HCT116 (cell line): ENCODE data around the gene PRKG1. TPM values are rescaled to one million over a fixed set of nuclear protein-coding genes. Genes with fewer than 3 reads are reported as not detected.

Experiments
- ATAC-seq: fragments of 200-7000 bp; cut with Tn5 transposase; 2 replicates; pipeline ENCODE4 v1.9.1; 2020; ENCODE audit warnings: mild to moderate bottlenecking, moderate library complexity
- BruUV-seq: library from RNA; stranded (reverse); fragments of 400-500 nt; replicated peaks from 2 replicates; lab custom pipeline; 2021; lab: Mats Ljungman, UMichigan
- CTCF ChIA-PET: fragments of 300-600 bp; sonication (Branson Sonifier 250); formaldehyde crosslinking; loops from one replicate; lab custom pipeline; 2021; ENCODE audit warnings: antibody characterized with exemption; lab: Charles Lee
- POLR2A ChIA-PET: fragments of 300-600, 350-600 bp; sonication (Branson Sonifier 250); formaldehyde crosslinking; loops from one replicate; lab custom pipeline; 2021; ENCODE audit warnings: antibody characterized with exemption; lab: Charles Lee
- RAD21 ChIA-PET, 2 experiments: fragments of 300-600 bp; sonication (Branson Sonifier 250); formaldehyde crosslinking; loops; one replicate each; lab custom pipeline; 2023; ENCODE audit warnings: low total read pairs in 2 of 2; ENCODE audit not compliant: uncharacterized antibody in 2 of 2, unreplicated experiment in 2 of 2, low non-redundant PET in 1 of 2; lab: Charles Lee
- DNase-seq: peaks from one replicate; pipeline ENCODE4 v3.0.0-alpha.2; 2010; ENCODE audit warnings: low read depth, low spot score
- H2AFZ ChIP-seq: fragments of 200-600 bp; shearing (Covaris generic), sonication (generic); 2 replicates; pipeline ENCODE4 v1.6.1; 2017; ENCODE audit warnings: low read depth, mixed run types, mixed read lengths, antibody characterized with exemption, low read length; ENCODE audit not compliant: poor library complexity, severe bottlenecking
- H3K27ac ChIP-seq: 2 replicates; pipeline ENCODE4 v1.5.1; 2012; ENCODE audit warnings: low read depth, low read length
- H3K27me3 ChIP-seq: fragments of 200-600 bp; sonication (generic); 2 replicates; pipeline ENCODE4 v1.6.1; 2016; ENCODE audit warnings: mixed run types, low read length, mixed read lengths; ENCODE audit not compliant: insufficient read depth
- H3K36me3 ChIP-seq, 2 experiments: fragments of 200-500 bp in 1 of 2; fragments of 200-600 bp in 1 of 2; sonication (Bioruptor generic) in 1 of 2; sonication (generic) in 1 of 2; 2 replicates each; pipeline versions ENCODE4 v1.5.1 to v1.6.1; 2014 to 2016; ENCODE audit warnings: low read length in 2 of 2, inconsistent platforms in 1 of 2, mixed read lengths in 1 of 2, mixed run types in 1 of 2; ENCODE audit not compliant: insufficient read depth in 2 of 2, control insufficient read depth in 1 of 2
- H3K4me1 ChIP-seq, 2 experiments: fragments of 200-600 bp in 1 of 2; sonication (generic) in 1 of 2; 2 replicates each; pipeline versions ENCODE4 v1.5.1 to v1.6.1; 2012 to 2017; ENCODE audit warnings: low read length in 2 of 2, inconsistent platforms in 1 of 2, mild to moderate bottlenecking in 1 of 2, mixed read lengths in 1 of 2, mixed run types in 1 of 2, moderate library complexity in 1 of 2; ENCODE audit not compliant: insufficient read depth in 2 of 2, control insufficient read depth in 1 of 2
- H3K4me2 ChIP-seq: fragments of 200-600 bp; sonication (generic); 2 replicates; pipeline ENCODE4 v1.6.1; 2017; ENCODE audit warnings: mixed run types, low read length, mixed read lengths
- H3K4me3 ChIP-seq, 2 experiments: fragments of 200-600 bp in 1 of 2; sonication (generic) in 1 of 2; replicated peaks in 1 of 2; 2 replicates each; pipeline ENCODE4 v1.5.1; 2011 to 2016; ENCODE audit warnings: low read length in 2 of 2, control low read depth in 1 of 2, low read depth in 1 of 2, mild to moderate bottlenecking in 1 of 2, mixed read lengths in 1 of 2, mixed run types in 1 of 2
- H3K79me2 ChIP-seq: fragments of 200-600 bp; sonication (generic); 2 replicates; pipeline ENCODE4 v1.6.1; 2017; ENCODE audit warnings: mild to moderate bottlenecking, mixed run types, low read length, moderate library complexity, mixed read lengths; ENCODE audit not compliant: insufficient read depth
- H3K9ac ChIP-seq: fragments of 200-600 bp; sonication (generic); 2 replicates; pipeline ENCODE4 v1.6.1; 2016; ENCODE audit warnings: low read length, mixed read lengths
- H3K9me2 ChIP-seq: fragments of 200-600 bp; sonication (generic), shearing (Covaris generic); 2 replicates; pipeline ENCODE4 v1.6.1; 2017; ENCODE audit warnings: mixed run types, mild to moderate bottlenecking, moderate library complexity; ENCODE audit not compliant: insufficient read depth
- H3K9me3 ChIP-seq, 2 experiments: fragments of 200-500 bp in 1 of 2; fragments of 200-600 bp in 1 of 2; sonication (Bioruptor generic) in 1 of 2; sonication (generic) in 1 of 2; 2 replicates each; pipeline ENCODE4 v1.6.1; 2014 to 2017; ENCODE audit warnings: low read length in 2 of 2, mixed read lengths in 2 of 2, inconsistent platforms in 1 of 2, low read depth in 1 of 2, mild to moderate bottlenecking in 1 of 2, mixed run types in 1 of 2, moderate library complexity in 1 of 2; ENCODE audit not compliant: control insufficient read depth in 1 of 2, insufficient read depth in 1 of 2
- H4K20me1 ChIP-seq: fragments of 200-600 bp; sonication (generic), shearing (Covaris generic); 2 replicates; pipeline ENCODE4 v1.6.1; 2017; ENCODE audit warnings: mixed run types, mild to moderate bottlenecking, moderate library complexity; ENCODE audit not compliant: insufficient read depth
- CBX3 ChIP-seq: IDR thresholded peaks from 2 replicates; pipeline ENCODE4 v1.6.1; 2012; ENCODE audit warnings: low read depth
- CEBPB ChIP-seq: IDR thresholded peaks from 2 replicates; pipeline ENCODE4 v1.6.1; 2012; ENCODE audit warnings: low read depth
- ELF1 ChIP-seq: IDR thresholded peaks from 2 replicates; pipeline ENCODE4 v1.6.1; 2012; ENCODE audit warnings: low read depth, borderline replicate concordance
- EZH2 ChIP-seq: fragments of 200-600 bp; sonication (generic); IDR thresholded peaks from 2 replicates; pipeline ENCODE4 v1.6.1; 2017; ENCODE audit warnings: antibody characterized with exemption, mixed run types
- EZH2phosphoT487 ChIP-seq: fragments of 200-600 bp; IDR thresholded peaks from 2 replicates; pipeline ENCODE4 v1.6.1; 2018; ENCODE audit warnings: antibody characterized with exemption, borderline replicate concordance
- FOSL1 ChIP-seq: IDR thresholded peaks from 2 replicates; pipeline ENCODE4 v1.6.1; 2012; ENCODE audit warnings: low read depth
- POLR2A ChIP-seq: IDR thresholded peaks from 2 replicates; pipeline ENCODE4 v1.7.0; 2011; ENCODE audit warnings: borderline replicate concordance; ENCODE audit not compliant: insufficient read depth, insufficient read length; ENCODE audit errors: extremely low read depth
- POLR2AphosphoS5 ChIP-seq: IDR thresholded peaks from 2 replicates; pipeline ENCODE4 v1.6.1; 2011; ENCODE audit warnings: mild to moderate bottlenecking, low read depth, low read length, moderate library complexity
- RAD21 ChIP-seq: IDR thresholded peaks from 2 replicates; pipeline ENCODE4 v1.6.1; 2012; ENCODE audit warnings: low read depth, mild to moderate bottlenecking
- YY1 ChIP-seq: IDR thresholded peaks from 2 replicates; pipeline ENCODE4 v1.6.1; 2011; ENCODE audit warnings: low read length, low read depth, moderate library complexity, mild to moderate bottlenecking; ENCODE audit not compliant: insufficient replicate concordance; ENCODE audit errors: extremely low read depth
- ZBTB33 ChIP-seq: IDR thresholded peaks from 2 replicates; pipeline ENCODE4 v1.6.1; 2011; ENCODE audit warnings: mild to moderate bottlenecking, low read length, moderate library complexity; ENCODE audit not compliant: insufficient replicate concordance; ENCODE audit errors: extremely low read depth
- ZFX ChIP-seq: fragments of 450-650 bp; IDR thresholded peaks from 2 replicates; pipeline ENCODE4 v1.6.1; 2017
- ZNF274 ChIP-seq: fragments of 200-500 bp; sonication (Bioruptor generic); IDR thresholded peaks from 2 replicates; pipeline ENCODE4 v1.6.1; 2014; ENCODE audit warnings: mild to moderate bottlenecking, low read depth, low read length, inconsistent platforms
- intact Hi-C: fragments of 100-400 bp; cut with micrococcal nuclease; formaldehyde crosslinking; loops from 2 replicates; pipeline ENCODE4 v1.10.0; 2022
- total RNA-seq: library from RNA; stranded (reverse); gene quantifications from one replicate; pipeline ENCODE4 v1.2.1, GENCODE V29; 2021; ENCODE audit not compliant: unreplicated experiment
- TF ChIP-seq, protein P1 (sequence below): IDR thresholded peaks from 2 replicates; pipeline ENCODE4 v1.6.1; 2012

Gene PRKG1
- total RNA-seq, 1 experiment from 2014 or later = 1.4 TPM

- Histone ChIP-seq H3K4me3 (no peak overlapping the region), H3K36me3 (no peaks in the 10 kb centered on the region; a peak in 1 of 4 replicates), H3K9ac (no peak overlapping the region), H2AFZ (no peak overlapping the region), H3K27me3 (peaks cover 6% of the 10 kb centered on the region; the same call in 1 of the 2 replicates), H3K27ac (no peak overlapping the region), H3K79me2 (no peaks in the 10 kb centered on the region), H3K4me2 (no peak overlapping the region), H3K9me2 (no peaks in the 10 kb centered on the region), H3K4me1 (no peaks in the 10 kb centered on the region), H3K9me3 (no peaks in the 10 kb centered on the region), H4K20me1 (no peaks in the 10 kb centered on the region)
- intact Hi-C loops = no loop called here
- TF ChIP-seq ZBTB33 = no peak
- no peak for TF ChIP-seq CBX3
- TF ChIP-seq EZH2phosphoT487 = no peak
- BruUV-seq = no TSS peak
- RAD21 ChIA-PET = no interaction called here
- POLR2A ChIA-PET = no interaction called here
- no peak for DNase-seq
- CTCF ChIA-PET = no interaction called here
- ATAC-seq = no peak
Measured at GRCh38 chr10:51802030-51802429, 727.7 kb downstream of the PRKG1 start.

GRCh38 chr10:51804866-51805265 lies 730.6 kb downstream of the PRKG1 start:
- Histone ChIP-seq H2AFZ (no peak overlapping the region), H3K9me2 (no peaks in the 10 kb centered on the region), H3K36me3 (no peaks in the 10 kb centered on the region), H3K4me3 (no peak overlapping the region), H3K4me1 (no peaks in the 10 kb centered on the region), H4K20me1 (no peaks in the 10 kb centered on the region), H3K27ac (no peak overlapping the region), H3K27me3 (no peaks in the 10 kb centered on the region), H3K79me2 (no peaks in the 10 kb centered on the region), H3K9me3 (no peaks in the 10 kb centered on the region), H3K4me2 (no peak overlapping the region), H3K9ac (no peak overlapping the region)
- CTCF ChIA-PET = no interaction called here
- BruUV-seq = no TSS peak
- no peak for ATAC-seq
- no peak for DNase-seq
- intact Hi-C loops = no loop called here
- POLR2A ChIA-PET = no interaction called here
- RAD21 ChIA-PET = no interaction called here
- TF ChIP-seq ZFX (no peak), ZNF274 (no peak), POLR2AphosphoS5 (no peak), YY1 (no peak), CBX3 (no peak), CEBPB (no peak), EZH2phosphoT487 (no peak), ELF1 (no peak), FOSL1 (no peak), POLR2A (no peak), ZBTB33 (no peak), EZH2 (no peak), RAD21 (no peak)
- TF ChIP-seq, protein P1, sequence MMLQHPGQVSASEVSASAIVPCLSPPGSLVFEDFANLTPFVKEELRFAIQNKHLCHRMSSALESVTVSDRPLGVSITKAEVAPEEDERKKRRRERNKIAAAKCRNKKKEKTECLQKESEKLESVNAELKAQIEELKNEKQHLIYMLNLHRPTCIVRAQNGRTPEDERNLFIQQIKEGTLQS = no peak
